Measurements from ENCODE around the gene AFM.

The AFM gene

GRCh38 chr4:73481358-73481757 is at the start of gene AFM:
Gene AFM (plus strand): TSS chr4:73481745. CDS start chr4:73481776, 31 bp downstream.
- DNase-seq = no peak

DNA sequence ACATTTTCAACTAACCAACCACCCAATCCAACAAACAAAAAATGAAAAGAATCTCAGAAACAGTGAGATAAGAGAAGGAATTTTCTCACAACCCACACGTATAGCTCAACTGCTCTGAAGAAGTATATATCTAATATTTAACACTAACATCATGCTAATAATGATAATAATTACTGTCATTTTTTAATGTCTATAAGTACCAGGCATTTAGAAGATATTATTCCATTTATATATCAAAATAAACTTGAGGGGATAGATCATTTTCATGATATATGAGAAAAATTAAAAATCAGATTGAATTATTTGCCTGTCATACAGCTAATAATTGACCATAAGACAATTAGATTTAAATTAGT is 49.8 kb upstream of the AFM start:
- no peak for DNase-seq

DNA sequence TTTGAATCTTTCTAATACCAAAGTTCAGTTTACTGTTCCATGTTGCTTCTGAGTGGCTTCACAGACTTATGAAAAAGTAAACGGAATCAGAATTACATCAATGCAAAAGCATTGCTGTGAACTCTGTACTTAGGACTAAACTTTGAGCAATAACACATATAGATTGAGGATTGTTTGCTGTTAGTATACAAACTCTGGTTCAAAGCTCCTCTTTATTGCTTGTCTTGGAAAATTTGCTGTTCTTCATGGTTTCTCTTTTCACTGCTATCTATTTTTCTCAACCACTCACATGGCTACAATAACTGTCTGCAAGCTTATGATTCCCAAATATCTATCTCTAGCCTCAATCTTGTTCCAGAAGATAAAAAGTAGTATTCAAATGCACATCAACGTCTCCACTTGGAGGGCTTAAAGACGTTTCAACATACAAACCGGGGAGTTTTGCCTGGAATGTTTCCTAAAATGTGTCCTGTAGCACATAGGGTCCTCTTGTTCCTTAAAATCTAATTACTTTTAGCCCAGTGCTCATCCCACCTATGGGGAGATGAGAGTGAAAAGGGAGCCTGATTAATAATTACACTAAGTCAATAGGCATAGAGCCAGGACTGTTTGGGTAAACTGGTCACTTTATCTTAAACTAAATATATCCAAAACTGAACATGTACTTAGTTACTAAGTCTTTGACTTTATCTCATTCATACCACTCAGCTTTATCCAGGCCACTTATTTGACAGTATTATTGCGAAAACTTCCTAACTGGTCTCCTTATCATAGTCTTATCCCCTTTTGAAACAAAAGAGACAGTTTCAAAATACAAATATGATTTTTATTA is 49.2 kb upstream of the AFM start:
- DNase-seq = no peak

GRCh38 chr4:73433140-73433539 is 48.4 kb upstream of the AFM start:
- DNase-seq = no peak

DNA sequence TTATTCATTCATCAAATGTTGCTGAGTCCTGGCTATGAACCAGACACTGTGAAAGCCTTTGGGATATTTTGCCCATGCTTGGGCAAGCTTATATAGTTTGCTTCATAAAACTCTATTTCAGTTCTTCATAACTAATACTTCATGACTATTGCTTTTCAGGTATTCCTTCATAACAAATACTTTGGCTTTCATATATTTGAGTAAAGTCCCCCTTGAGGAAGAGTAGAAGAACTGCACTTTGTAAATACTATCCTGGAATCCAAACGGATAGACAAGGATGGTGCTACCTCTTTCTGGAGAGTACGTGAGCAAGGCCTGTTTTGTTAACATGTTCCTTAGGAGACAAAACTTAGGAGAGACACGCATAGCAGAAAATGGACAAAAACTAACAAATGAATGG is 47.2 kb upstream of the AFM start:
- DNase-seq = no peak

DNA sequence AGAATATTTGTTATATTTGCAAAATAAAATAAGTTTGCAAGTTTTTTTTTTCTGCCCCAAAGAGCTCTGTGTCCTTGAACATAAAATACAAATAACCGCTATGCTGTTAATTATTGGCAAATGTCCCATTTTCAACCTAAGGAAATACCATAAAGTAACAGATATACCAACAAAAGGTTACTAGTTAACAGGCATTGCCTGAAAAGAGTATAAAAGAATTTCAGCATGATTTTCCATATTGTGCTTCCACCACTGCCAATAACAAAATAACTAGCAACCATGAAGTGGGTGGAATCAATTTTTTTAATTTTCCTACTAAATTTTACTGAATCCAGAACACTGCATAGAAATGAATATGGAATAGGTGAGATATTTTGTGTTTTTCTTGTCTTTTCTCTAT is 45.6 kb upstream of the AFM start, which contains the start of gene AFP:
Gene AFP, plus strand, starts transcription at position 238 of the 400 bp plus-strand sequence. Its CDS starts 42 bp downstream, at position 280.
- no peak for DNase-seq

- no peak for DNase-seq
Measured at GRCh38 chr4:73436674-73437557, 44.6 kb upstream of the AFM start.

DNA sequence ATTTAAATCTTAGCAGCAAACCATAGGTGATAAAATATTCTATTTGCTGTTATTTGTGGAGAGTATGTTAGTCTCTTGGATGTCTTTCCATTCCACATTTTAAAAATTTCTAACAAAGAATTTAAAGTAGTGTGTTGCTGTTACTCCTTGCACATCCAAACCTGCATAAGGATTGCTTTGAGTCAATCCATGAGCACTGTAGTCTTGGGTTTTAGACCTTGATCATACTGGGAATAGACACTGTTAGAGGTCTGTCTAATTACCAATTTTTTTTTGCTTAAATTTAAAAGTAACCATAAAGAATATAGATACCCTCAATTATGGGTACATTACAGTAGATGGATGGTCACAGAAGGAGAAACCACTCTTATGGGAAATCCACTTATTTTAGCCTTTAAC is 44.0 kb upstream of the AFM start:
- no peak for DNase-seq

DNA sequence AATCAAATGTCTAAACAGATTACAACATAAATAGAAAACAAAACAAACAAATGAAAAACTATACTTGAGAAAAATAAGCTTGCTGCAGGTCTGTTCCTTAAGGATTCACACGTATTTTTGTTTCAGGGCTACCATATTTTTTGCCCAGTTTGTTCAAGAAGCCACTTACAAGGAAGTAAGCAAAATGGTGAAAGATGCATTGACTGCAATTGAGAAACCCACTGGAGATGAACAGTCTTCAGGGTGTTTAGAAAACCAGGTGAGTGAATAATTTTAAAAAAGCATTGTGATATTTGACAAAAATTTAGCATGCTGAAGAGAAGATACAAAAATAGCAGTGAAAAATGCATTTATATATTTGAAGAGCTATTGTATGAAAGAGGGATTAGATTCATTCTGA is 43.5 kb upstream of the AFM start:
- DNase-seq = no peak

DNA sequence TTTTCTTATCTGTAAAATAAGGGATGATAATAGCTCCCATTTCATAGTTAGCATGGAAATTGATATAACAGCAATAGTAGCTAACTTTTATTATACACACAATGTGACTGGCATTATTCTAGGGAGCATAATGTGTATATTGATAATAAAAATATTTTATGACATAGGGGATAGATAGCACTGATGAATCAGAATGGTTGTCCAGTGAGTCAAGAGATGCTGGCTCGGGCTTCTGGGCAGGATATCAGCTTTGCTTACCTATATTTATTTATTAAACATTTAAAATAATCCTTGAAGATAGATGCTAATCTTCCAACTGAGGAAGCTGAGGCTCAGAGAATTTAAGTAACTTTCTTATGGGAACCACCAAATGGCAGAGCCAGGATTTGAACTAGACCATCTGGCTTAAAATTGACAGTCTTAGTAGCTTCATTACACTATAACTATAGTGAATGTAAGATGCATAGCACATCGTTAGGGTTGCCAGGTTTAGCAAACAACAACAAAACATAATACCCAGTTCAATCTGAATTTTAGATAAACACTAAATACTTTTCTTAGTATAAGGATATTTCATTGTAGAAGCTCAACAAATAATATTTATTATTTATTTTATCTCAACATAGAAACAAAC is 42.8 kb upstream of the AFM start:
- DNase-seq = no peak

DNA sequence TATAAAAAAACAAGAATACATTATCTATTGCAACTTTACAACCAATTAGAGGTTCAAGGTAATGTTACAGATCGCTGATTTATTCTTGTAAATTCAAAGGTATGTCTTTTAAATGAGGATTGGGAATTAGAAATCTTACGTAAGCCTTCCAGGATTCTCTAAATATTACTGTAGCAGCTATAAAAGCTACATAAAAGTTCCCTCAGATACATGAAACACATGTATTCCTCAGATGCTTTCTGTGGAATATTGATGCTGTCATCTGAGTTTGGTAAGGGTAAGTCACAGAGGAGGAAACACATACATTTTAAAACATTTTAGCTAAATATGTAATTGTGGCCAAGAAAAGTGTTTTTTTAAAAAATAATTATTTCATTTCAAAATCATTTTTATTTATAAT is 42.1 kb upstream of the AFM start:
- DNase-seq = no peak

DNA sequence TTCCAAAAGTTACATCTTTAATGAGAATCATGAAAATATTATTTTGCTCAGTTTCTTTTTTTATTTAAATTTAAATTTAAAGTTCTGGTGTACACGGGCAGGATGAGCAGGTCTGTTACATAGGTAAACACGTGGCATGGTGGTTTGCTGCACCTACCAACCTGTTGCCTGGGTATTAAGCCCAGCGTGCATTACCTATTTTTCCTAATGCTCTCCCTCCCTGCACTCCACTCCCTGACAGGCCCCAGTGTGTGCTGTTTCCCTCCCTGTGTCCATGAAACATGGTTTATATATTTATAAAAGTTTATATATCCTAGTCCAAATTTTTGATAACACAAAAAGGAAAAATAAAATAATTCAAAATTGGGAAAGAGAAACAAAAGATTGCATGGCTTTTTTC is 41.6 kb upstream of the AFM start:
- DNase-seq = no peak

- no peak for DNase-seq
Measured at GRCh38 chr4:73440653-73441052, 40.9 kb upstream of the AFM start.

GRCh38 chr4:73442275-73442674 is 39.3 kb upstream of the AFM start:
- DNase-seq = no peak

DNA sequence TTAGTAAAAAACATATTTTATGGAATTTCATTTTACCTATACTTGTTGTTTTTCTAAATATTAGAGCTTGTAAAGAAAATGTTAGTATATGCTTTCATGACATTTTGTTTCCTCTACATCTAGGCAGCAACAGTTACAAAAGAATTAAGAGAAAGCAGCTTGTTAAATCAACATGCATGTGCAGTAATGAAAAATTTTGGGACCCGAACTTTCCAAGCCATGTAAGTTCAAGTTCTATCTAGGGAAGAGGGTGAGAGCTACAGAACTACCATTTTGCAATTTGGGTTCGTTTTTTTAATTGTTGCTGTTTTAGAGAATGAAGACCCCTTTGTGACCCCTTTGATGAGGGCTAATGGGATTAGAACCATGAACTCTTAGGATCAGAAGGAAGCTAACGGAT is 38.3 kb upstream of the AFM start:
- DNase-seq = no peak

- DNase-seq = no peak
Measured at GRCh38 chr4:73445383-73446335, 35.9 kb upstream of the AFM start.

DNA sequence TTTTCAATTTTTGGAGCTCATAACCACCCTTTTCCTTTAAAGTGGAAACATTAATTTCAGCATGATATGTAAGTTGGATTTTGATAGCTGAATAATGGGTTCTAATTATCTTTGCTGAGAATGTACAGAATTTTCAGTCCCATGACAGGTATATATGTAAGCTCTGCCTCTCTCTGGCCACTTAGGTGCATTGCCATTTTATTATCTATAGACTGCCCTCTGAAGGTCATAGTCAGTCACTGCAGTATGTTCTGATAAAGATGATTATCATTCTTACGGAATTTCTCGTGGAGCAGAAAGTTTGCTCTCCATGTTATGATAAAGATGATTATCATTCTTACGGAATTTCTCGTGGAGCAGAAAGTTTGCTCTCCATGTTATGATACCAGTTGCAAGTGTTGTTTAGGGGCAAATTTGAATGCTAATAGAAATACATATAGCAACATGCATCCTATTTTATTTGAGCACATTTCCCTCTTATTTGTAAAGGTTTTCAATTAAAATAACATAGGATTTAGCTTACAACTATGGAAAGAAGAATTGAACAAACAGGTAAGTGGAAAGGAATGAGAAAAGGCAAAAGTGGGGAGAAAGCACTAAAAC is 35.1 kb upstream of the AFM start:
- DNase-seq = peak; percentile 59

GRCh38 chr4:73447671-73448070 is 33.9 kb upstream of the AFM start:
- peak; percentile 0 for DNase-seq

GRCh38 chr4:73448448-73449203 is 32.9 kb upstream of the AFM start:
- DNase-seq = no peak

DNA sequence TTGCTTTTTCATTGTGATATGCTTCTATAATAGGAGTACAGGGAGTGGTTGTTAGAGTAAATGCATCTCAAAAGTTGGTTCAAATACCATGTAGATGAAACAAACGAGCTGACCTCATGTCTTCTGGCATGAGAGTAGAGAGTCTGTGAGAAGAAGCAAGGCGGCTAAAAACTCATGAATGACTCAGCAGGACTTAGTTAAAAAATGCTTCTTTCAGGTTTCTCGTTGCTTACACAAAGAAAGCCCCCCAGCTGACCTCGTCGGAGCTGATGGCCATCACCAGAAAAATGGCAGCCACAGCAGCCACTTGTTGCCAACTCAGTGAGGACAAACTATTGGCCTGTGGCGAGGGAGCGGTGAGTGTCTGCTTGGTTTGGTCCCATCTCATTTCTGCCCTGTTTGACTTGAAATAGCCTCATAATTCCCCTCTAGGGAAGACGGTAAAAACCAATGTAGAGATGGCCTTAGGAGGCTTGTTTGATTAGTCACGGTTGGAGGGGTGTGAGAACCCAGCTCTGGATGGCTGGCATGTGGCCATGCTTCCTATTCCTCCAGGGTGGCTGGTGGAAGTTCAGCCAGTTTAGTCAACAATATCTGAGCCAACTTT is 31.0 kb upstream of the AFM start:
- DNase-seq = no peak

DNA sequence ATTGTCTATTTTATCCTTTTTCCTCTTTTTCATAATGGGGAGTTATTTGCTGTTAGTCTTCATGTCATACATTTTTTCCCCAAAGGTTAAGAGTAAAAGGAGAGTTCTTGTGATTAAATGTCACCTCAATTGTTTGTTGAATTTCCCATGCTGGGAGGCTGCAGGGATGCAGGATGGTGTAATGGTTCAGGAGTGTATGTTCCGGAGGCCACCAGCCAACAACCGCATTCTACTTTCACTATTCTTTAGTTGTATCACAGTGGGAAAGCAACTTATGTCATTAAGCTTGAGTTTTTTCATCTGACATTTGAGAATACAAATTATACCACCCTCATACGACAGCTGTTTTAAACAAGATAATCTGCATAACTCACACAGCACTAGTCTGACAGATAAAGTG is 30.1 kb upstream of the AFM start:
- no peak for DNase-seq
